Astrocyte (in vitro differentiated cells and primary cell): Measurements from ENCODE around the gene RHBDL1. TPM values are rescaled to one million over a fixed set of nuclear protein-coding genes. Genes with fewer than 3 reads are reported as not detected.

Experiments
- DNase-seq: peaks from one replicate; pipeline ENCODE4 v3.0.0-alpha.2; 2010; ENCODE audit warnings: low read depth
- FAIRE-seq: peaks from 2 replicates; lab custom pipeline; 2011; peaks lifted over from hg19 to GRCh38; lab: Jason Lieb, UNC
- H2AFZ ChIP-seq: 2 replicates; pipeline ENCODE4 v1.6.0; 2012; ENCODE audit warnings: low read depth, low read length, inconsistent platforms
- H3K27ac ChIP-seq: 2 replicates; pipeline ENCODE4 v1.5.1; 2011; ENCODE audit warnings: low read depth, low read length, inconsistent platforms
- H3K27me3 ChIP-seq: 2 replicates; pipeline ENCODE4 v1.6.0; 2011; ENCODE audit warnings: low read length, inconsistent platforms; ENCODE audit not compliant: insufficient read depth
- H3K36me3 ChIP-seq: 2 replicates; pipeline ENCODE4 v1.5.1; 2011; ENCODE audit warnings: low read length, inconsistent platforms; ENCODE audit not compliant: insufficient read depth
- H3K4me1 ChIP-seq: 2 replicates; pipeline ENCODE4 v1.5.1; 2011; ENCODE audit warnings: low read length, inconsistent platforms; ENCODE audit not compliant: insufficient read depth
- H3K4me2 ChIP-seq: 2 replicates; pipeline ENCODE4 v1.6.0; 2012; ENCODE audit warnings: low read length, inconsistent platforms
- H3K4me3 ChIP-seq: 2 replicates; pipeline ENCODE4 v1.5.1; 2011; ENCODE audit warnings: low read depth, mild to moderate bottlenecking, low read length, inconsistent platforms; ENCODE audit not compliant: insufficient read depth
- H3K79me2 ChIP-seq: 2 replicates; pipeline ENCODE4 v1.6.0; 2012; ENCODE audit warnings: mild to moderate bottlenecking, low read length, inconsistent platforms; ENCODE audit not compliant: insufficient read depth
- H3K9ac ChIP-seq: 2 replicates; pipeline ENCODE4 v1.6.0; 2012; ENCODE audit warnings: mild to moderate bottlenecking, low read length, inconsistent platforms
- H3K9me3 ChIP-seq: 2 replicates; pipeline ENCODE4 v1.5.1; 2012; ENCODE audit warnings: low read depth, mild to moderate bottlenecking, low read length, inconsistent platforms; ENCODE audit not compliant: insufficient read depth
- H4K20me1 ChIP-seq: 2 replicates; pipeline ENCODE4 v1.6.0; 2012; ENCODE audit warnings: low read length, inconsistent platforms; ENCODE audit not compliant: insufficient read depth
- H3K27ac Mint-ChIP-seq: one replicate; pipeline ENCODE4 v1.8.0; 2021; ENCODE audit warnings: mild to moderate bottlenecking, mixed read lengths; ENCODE audit not compliant: unreplicated experiment
- H3K27me3 Mint-ChIP-seq: one replicate; pipeline ENCODE4 v1.8.0; 2021; ENCODE audit warnings: low read depth, mixed read lengths; ENCODE audit not compliant: unreplicated experiment
- H3K36me3 Mint-ChIP-seq: one replicate; pipeline ENCODE4 v1.8.0; 2021; ENCODE audit warnings: low read depth, mixed read lengths; ENCODE audit not compliant: unreplicated experiment
- H3K4me1 Mint-ChIP-seq: one replicate; pipeline ENCODE4 v1.8.0; 2021; ENCODE audit warnings: low read depth, mixed read lengths; ENCODE audit not compliant: unreplicated experiment
- H3K4me3 Mint-ChIP-seq: one replicate; pipeline ENCODE4 v1.8.0; 2021; ENCODE audit warnings: mild to moderate bottlenecking, moderate library complexity, mixed read lengths; ENCODE audit not compliant: unreplicated experiment
- H3K9me3 Mint-ChIP-seq: one replicate; pipeline ENCODE4 v1.8.0; 2021; ENCODE audit warnings: mild to moderate bottlenecking, mixed read lengths; ENCODE audit not compliant: unreplicated experiment
- CTCF ChIP-seq: IDR thresholded peaks from 2 replicates; pipeline ENCODE4 v1.5.1; 2011; ENCODE audit warnings: low read depth, mild to moderate bottlenecking, inconsistent platforms, low read length, moderate library complexity; ENCODE audit not compliant: insufficient read depth
- EZH2 ChIP-seq: IDR thresholded peaks from 2 replicates; pipeline ENCODE4 v1.6.1; 2012; ENCODE audit warnings: mild to moderate bottlenecking, low read length, inconsistent platforms; ENCODE audit not compliant: insufficient read depth
- total RNA-seq: library from RNA; stranded (reverse); gene quantifications from 2 replicates; pipeline ENCODE4 v1.2.1, GENCODE V29; 2021

The RHBDL1 gene
- total RNA-seq, 1 donor from 2014 or later: 4.9 TPM

- TF ChIP-seq CTCF (no peak), EZH2 (no peak)
- Mint-ChIP-seq H3K4me1 (peaks cover 10% of the 10 kb centered on the region), H3K4me3 (no peak overlapping the region), H3K9me3 (no peaks in the 10 kb centered on the region), H3K36me3 (peaks cover 6% of the 10 kb centered on the region), H3K27me3 (peaks cover 4% of the 10 kb centered on the region), H3K27ac (no peak overlapping the region)
- peaks cover 23% of the 10 kb centered on the region for H3K4me1 ChIP-seq
- DNase-seq (no peak), FAIRE-seq (no peak)
- no peak overlapping the region for H3K27ac ChIP-seq
- H3K36me3 ChIP-seq: peaks cover 3% of the 10 kb centered on the region
- H3K4me3 ChIP-seq: no peak overlapping the region
- peaks cover 20% of the 10 kb centered on the region for H4K20me1 ChIP-seq
- no peaks in the 10 kb centered on the region for H3K27me3 ChIP-seq
- peaks cover 63% of the 10 kb centered on the region for H3K79me2 ChIP-seq
- no peaks in the 10 kb centered on the region for H3K9me3 ChIP-seq
- no peak overlapping the region for H3K4me2 ChIP-seq
- H3K9ac ChIP-seq: no peak overlapping the region
- no peak overlapping the region for H2AFZ ChIP-seq
Measured at GRCh38 chr16:686459-687260, 11.2 kb downstream of the RHBDL1 start.

- H3K9ac ChIP-seq: no peak overlapping the region
- no peak overlapping the region for H3K4me2 ChIP-seq
- peaks cover 2% of the 10 kb centered on the region for H3K36me3 Mint-ChIP-seq
- H3K4me3 Mint-ChIP-seq: no peak overlapping the region
- FAIRE-seq (no peak), DNase-seq (no peak)
- H3K9me3 Mint-ChIP-seq: no peaks in the 10 kb centered on the region
- no peaks in the 10 kb centered on the region for H3K9me3 ChIP-seq
- H3K4me3 ChIP-seq: no peak overlapping the region
- no peaks in the 10 kb centered on the region for H3K27me3 ChIP-seq
- no peaks in the 10 kb centered on the region for H3K36me3 ChIP-seq
- H3K27ac ChIP-seq: no peak overlapping the region
- H3K4me1 Mint-ChIP-seq: peaks cover 5% of the 10 kb centered on the region
- no peak overlapping the region for H2AFZ ChIP-seq
- H3K27ac Mint-ChIP-seq: no peak overlapping the region
- H3K27me3 Mint-ChIP-seq: peaks cover 5% of the 10 kb centered on the region
- H4K20me1 ChIP-seq: peaks cover 11% of the 10 kb centered on the region
- peaks cover 17% of the 10 kb centered on the region for H3K4me1 ChIP-seq
- H3K79me2 ChIP-seq: peaks cover 55% of the 10 kb centered on the region
- TF ChIP-seq CTCF (no peak), EZH2 (no peak)
Measured at GRCh38 chr16:687499-687898, 12.0 kb downstream of the RHBDL1 start.
